Mucosa of descending colon (tissue), 3 donors: ENCODE results near the gene MYRIP. TPM values are rescaled to one million over a fixed set of nuclear protein-coding genes. Genes with fewer than 3 reads are reported as not detected.

Experiments used
- ATAC-seq: fragments of 200-7000 bp; cut with Tn5 transposase; one replicate; pipeline ENCODE4 v1.9.1; 2020; ENCODE audit warnings: mild to moderate bottlenecking, moderate library complexity
- DNase-seq, 3 donors: peaks; one replicate each; pipeline ENCODE4 v3.0.0-alpha.2; 2020
- H3K36me3 ChIP-seq: fragments of 200-600 bp; one replicate; pipeline ENCODE4 v1.8.0; 2021; ENCODE audit warnings: low read depth, mild to moderate bottlenecking
- H3K4me1 ChIP-seq: fragments of 200-600 bp; one replicate; pipeline ENCODE4 v1.8.0; 2021; ENCODE audit warnings: low read depth, mild to moderate bottlenecking
- H3K4me3 ChIP-seq: fragments of 200-600 bp; one replicate; pipeline ENCODE4 v1.8.0; 2021; ENCODE audit warnings: mild to moderate bottlenecking
- H3K9me3 ChIP-seq: fragments of 200-600 bp; one replicate; pipeline ENCODE4 v1.8.0; 2021; ENCODE audit warnings: mild to moderate bottlenecking
- CTCF ChIP-seq: fragments of 200-600 bp; IDR thresholded peaks from one replicate; pipeline ENCODE4 v1.8.0; 2022; ENCODE audit warnings: antibody characterized with exemption, mild to moderate bottlenecking
- intact Hi-C, 2 donors: fragments of 100-400 bp; cut with DNase I in 1 of 2; cut with micrococcal nuclease in 1 of 2; formaldehyde crosslinking; loops; one replicate each; pipeline versions ENCODE4 v1.11.0 to v1.11.1; 2022; cut with DNase I, micrococcal nuclease
- total RNA-seq, 3 donors: library from RNA; stranded (reverse); fragmentation: NEBNext Ultra II Directional in 2 of 3; extraction: Animal tissue kit (Norgen Biotek cat#: 25700) in 2 of 3; gene quantifications; one replicate each; pipeline versions ENCODE4 v1.2.1 to v1.2.4, GENCODE V29; 2021 to 2023
- donor health status: DM: no; HTN: no; CAD: no; lungs with moderate emphysema.
- donor health status: DM: no; HTN: no; CAD: no.
- donor health status: DM: no; HTN: yes; CAD: no.

The MYRIP gene
- total RNA-seq, 3 donors from 2014 or later: 7.2 to 11.2 (median 9.9) TPM

DNA sequence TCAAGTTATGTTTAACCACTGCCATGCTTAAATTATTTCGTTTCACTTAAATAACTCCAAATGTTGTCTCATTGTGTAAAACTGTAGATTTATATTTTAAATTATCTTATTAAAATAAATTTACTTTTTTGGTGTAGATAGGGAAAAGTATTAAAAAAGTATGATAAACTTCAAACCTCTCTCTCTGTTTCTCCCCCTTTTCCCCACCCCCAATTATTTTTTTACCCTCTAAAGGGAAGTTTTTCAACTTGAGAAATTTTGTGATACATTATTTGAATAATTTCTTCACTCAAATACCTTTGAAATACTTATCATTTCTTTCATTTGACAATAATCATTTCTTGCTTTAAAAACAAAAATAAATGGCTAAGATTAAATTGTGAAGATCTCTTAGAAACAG, 433.2 kb downstream of the MYRIP start:
- Histone ChIP-seq H3K36me3 (no peaks in the 10 kb centered on the region), H3K9me3 (no peaks in the 10 kb centered on the region), H3K4me3 (no peak overlapping the region), H3K4me1 (no peaks in the 10 kb centered on the region)
- intact Hi-C loops: no loop called here
- ATAC-seq: no peak
- DNase-seq: no peak
- no peak for TF ChIP-seq CTCF

DNA sequence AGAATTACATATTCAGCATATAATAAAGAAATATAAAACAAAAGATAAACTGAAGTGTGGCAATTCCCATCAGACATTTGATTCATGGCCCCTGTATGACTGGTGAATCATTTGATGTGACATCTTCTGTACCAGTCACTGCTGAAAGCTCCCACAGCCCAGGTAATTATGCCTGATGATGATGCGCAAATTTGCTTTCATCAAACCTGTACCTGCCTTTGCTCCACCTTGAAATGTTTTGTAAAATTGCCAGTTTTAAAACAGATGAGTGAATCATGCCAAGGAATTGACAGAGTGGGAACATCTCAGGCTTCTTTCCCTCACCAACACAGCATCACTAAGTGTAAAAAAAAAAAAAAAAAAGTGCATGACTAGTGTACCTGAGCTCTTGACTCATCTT, 433.6 kb downstream of the MYRIP start:
- Histone ChIP-seq H3K4me1 (no peaks in the 10 kb centered on the region), H3K4me3 (no peak overlapping the region), H3K9me3 (no peaks in the 10 kb centered on the region), H3K36me3 (no peaks in the 10 kb centered on the region)
- DNase-seq: no peak
- no peak for ATAC-seq
- intact Hi-C loops: no loop called here
- TF ChIP-seq CTCF: no peak

DNA sequence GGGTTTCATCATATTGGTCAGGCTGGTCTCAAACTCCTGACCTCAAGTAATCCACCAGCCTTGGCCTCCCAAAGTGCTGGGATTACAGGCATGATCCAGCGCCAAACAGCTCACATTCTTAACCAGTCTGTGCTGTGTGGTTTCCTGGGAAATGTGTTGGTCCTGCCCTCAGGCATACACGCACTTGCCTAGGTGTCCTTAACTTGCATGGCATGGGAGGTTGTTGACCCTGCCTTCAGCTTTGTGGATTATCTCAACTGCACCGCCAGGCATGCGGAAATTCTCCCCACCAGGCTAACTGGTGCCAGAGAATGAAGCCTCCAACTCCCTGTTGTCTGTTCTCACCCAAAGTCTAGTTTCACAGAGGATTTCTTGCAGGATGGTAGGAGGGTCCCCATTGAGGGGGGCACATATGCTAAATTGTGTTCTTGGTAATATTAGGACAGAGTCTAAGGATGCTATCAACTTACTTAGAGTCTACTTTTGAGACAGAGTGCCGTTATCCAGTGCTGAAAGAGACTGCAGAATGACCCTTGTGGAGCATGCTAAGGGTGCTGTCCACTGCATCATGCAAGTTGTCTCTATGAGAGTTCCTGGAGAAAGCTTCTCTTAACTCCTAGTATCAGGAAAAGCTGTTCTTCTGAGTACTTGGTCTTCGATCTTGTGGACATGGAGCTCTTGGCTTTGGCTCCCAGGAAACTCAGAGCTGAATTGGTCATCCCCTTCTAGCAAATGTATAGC, 438.5 kb downstream of the MYRIP start:
- Histone ChIP-seq H3K36me3 (no peaks in the 10 kb centered on the region), H3K4me3 (no peak overlapping the region), H3K4me1 (no peaks in the 10 kb centered on the region), H3K9me3 (no peaks in the 10 kb centered on the region)
- ATAC-seq: no peak
- DNase-seq: no peak
- no peak for TF ChIP-seq CTCF
- intact Hi-C loops: no loop called here

DNA sequence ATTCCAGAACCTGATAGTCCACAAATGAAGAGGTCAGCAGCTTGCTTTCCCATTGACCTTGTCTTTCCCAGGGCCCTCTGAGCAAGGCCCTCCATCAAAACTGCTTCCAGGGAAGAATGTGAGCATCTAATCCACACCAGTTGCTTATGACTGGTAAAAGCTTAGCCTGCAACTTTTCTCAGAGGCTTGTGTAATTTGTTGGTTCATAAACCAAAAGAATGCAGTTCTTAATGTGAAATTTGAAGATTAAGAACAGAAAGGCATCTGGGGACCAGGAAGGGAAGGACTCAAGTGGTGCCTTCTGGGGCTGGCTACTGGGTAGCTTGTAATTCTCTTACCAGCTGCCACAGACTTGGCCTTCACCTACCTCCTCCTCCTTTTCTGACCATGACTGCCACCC, 439.2 kb downstream of the MYRIP start:
- no peaks in the 10 kb centered on the region for H3K9me3 ChIP-seq
- intact Hi-C loops: no loop called here
- ATAC-seq (no peak), DNase-seq (no peak)
- no peak overlapping the region for H3K4me3 ChIP-seq
- no peaks in the 10 kb centered on the region for H3K4me1 ChIP-seq
- H3K36me3 ChIP-seq: no peaks in the 10 kb centered on the region
- no peak for TF ChIP-seq CTCF

DNA sequence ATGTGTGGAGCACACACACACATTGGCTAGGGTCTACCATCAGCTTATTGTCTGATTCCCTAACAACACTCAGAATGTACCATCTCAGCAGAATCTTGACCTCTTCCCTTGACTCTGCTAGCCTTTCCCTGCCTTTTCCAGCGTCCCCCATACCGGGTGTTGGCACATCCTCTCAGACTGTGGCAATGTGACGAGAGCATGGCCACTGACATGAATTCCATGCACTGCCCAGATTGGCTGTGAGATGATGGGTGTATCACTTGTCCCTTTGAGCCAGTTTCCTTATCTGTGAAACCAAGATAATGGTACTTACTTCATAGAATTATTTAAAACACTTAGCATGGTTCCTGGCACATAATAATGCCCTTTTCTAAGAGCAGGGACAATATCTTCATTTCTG, 439.8 kb downstream of the MYRIP start:
- ATAC-seq: no peak

More for the DNA sequence above, 439.8 kb downstream of the MYRIP start:
- intact Hi-C loops: no loop called here
- Histone ChIP-seq H3K4me1 (no peaks in the 10 kb centered on the region), H3K9me3 (no peaks in the 10 kb centered on the region), H3K4me3 (no peak overlapping the region), H3K36me3 (no peaks in the 10 kb centered on the region)
- DNase-seq: no peak
- TF ChIP-seq CTCF: no peak
